GM06990 (cell line): ENCODE results near the gene ST6GAL1.

Source experiments
- DNase-seq: peaks from one replicate; pipeline ENCODE4 v3.0.0-alpha.2; 2011; ENCODE audit not compliant: insufficient read length; ENCODE audit errors: extremely low read depth
- H3K27me3 ChIP-seq: replicated peaks from 2 replicates; pipeline ENCODE4 v1.6.0; 2011; ENCODE audit warnings: low read length; ENCODE audit not compliant: control insufficient read depth, insufficient read depth
- H3K36me3 ChIP-seq: 2 replicates; pipeline ENCODE4 v1.5.1; 2011; ENCODE audit warnings: low read length; ENCODE audit not compliant: control insufficient read depth, insufficient read depth
- H3K4me3 ChIP-seq: replicated peaks from 2 replicates; pipeline ENCODE4 v1.5.1; 2011; ENCODE audit warnings: low read depth, mild to moderate bottlenecking, control low read depth, low read length
- CTCF ChIP-seq: IDR thresholded peaks from 2 replicates; pipeline ENCODE4 v1.5.1; 2011; ENCODE audit warnings: low read length, control low read depth, mild to moderate bottlenecking, inconsistent platforms; ENCODE audit not compliant: insufficient read depth, poor library complexity, severe bottlenecking

Gene ST6GAL1

GRCh38 chr3:187061748-187062147 lies 131.4 kb downstream of the ST6GAL1 start:
- DNase-seq = no peak
- Histone ChIP-seq H3K27me3 (no peaks in the 10 kb centered on the region), H3K4me3 (no peak overlapping the region), H3K36me3 (peaks cover 14% of the 10 kb centered on the region)
- no peak for TF ChIP-seq CTCF

- H3K4me3 ChIP-seq = no peak overlapping the region
- no peak for DNase-seq
Measured at GRCh38 chr3:187062526-187063177, 132.3 kb downstream of the ST6GAL1 start.

GRCh38 chr3:187063286-187064121 lies 133.2 kb downstream of the ST6GAL1 start:
- H3K36me3 ChIP-seq = peaks cover 11% of the 10 kb centered on the region
- H3K4me3 ChIP-seq = no peak overlapping the region; the same call in 1 of the 2 replicates
- no peaks in the 10 kb centered on the region for H3K27me3 ChIP-seq
- DNase-seq = no peak
- no peak for TF ChIP-seq CTCF

More at GRCh38 chr3:187062526-187063177, 132.3 kb downstream of the ST6GAL1 start:
- peaks cover 14% of the 10 kb centered on the region for H3K36me3 ChIP-seq
- TF ChIP-seq CTCF = no peak
- H3K27me3 ChIP-seq = no peaks in the 10 kb centered on the region

- no peak for DNase-seq
- TF ChIP-seq CTCF = no peak
- Histone ChIP-seq H3K27me3 (no peaks in the 10 kb centered on the region), H3K4me3 (no peak overlapping the region), H3K36me3 (peaks cover 8% of the 10 kb centered on the region)
Measured at GRCh38 chr3:187064210-187065115, 134.1 kb downstream of the ST6GAL1 start.

- DNase-seq = peak; percentile 60
- no peaks in the 10 kb centered on the region for H3K27me3 ChIP-seq
- peaks cover 10% of the 10 kb centered on the region for H3K36me3 ChIP-seq
- peak overlapping the region; percentile 29 for H3K4me3 ChIP-seq
- peak; percentile 74 for TF ChIP-seq CTCF
Measured at GRCh38 chr3:187066228-187066995, 136.1 kb downstream of the ST6GAL1 start.
